ENCODE measurements around the gene SH2B2.
A peak's percentile ranks its signal among the peaks of the same experiment; 100 is the strongest.
"Not testable (repeated sequence)": the region's sequence is repeated elsewhere in the genome, so short reads cannot be mapped to it uniquely, and the experiment has no call there.

SH2B2 gene

GRCh38 chr7:102340599-102341368, 54.1 kb downstream of the SH2B2 start:
- not testable (repeated sequence) for H3K27ac ChIP-seq

- H3K27ac ChIP-seq = not testable (repeated sequence)
These were observed 60.3 kb downstream of the SH2B2 start for GRCh38 chr7:102346983-102347382.

- not testable (repeated sequence) for H3K27ac ChIP-seq
These were observed 69.7 kb downstream of the SH2B2 start, which contains the start of gene SPDYE6 for GRCh38 chr7:102356344-102356743. Gene SPDYE6 (minus strand): TSS chr7:102356444. CDS start chr7:102356023, 421 bp downstream.

- peak overlapping the region; percentile 89 for H3K27ac ChIP-seq
- TF ChIP-seq ZFX (IDR thresholded peaks at IDR 0.05) = peak; percentile 81
These were observed 77.1 kb downstream of the SH2B2 start for GRCh38 chr7:102363549-102364393.

- H3K27ac ChIP-seq = peak overlapping the region; percentile 89
These were observed 77.8 kb downstream of the SH2B2 start for GRCh38 chr7:102364394-102364886.

- H3K27ac ChIP-seq = not testable (repeated sequence)
These were observed 78.7 kb downstream of the SH2B2 start for GRCh38 chr7:102365390-102365789.

GRCh38 chr7:102370038-102370437, 83.4 kb downstream of the SH2B2 start:
- not testable (repeated sequence) for H3K27ac ChIP-seq

Data from C4-2B (cell line).